Endothelial cell of umbilical vein (primary cell): ENCODE results near the gene SPP2.

Source experiments
- CTCF ChIP-seq, 2 donors: IDR thresholded peaks; 1 replicate in 1 of 2; 2 replicates in 1 of 2; pipeline ENCODE4 v1.5.1; 2011; ENCODE audit warnings: low read length in 2 of 2, mild to moderate bottlenecking in 2 of 2, moderate library complexity in 2 of 2, control low read depth in 1 of 2, inconsistent platforms in 1 of 2, low read depth in 1 of 2; ENCODE audit not compliant: insufficient read depth in 1 of 2; ENCODE audit errors: extremely low read depth in 1 of 2
- POLR2A ChIP-seq: IDR thresholded peaks from 2 replicates; pipeline ENCODE4 v1.6.1; 2012; ENCODE audit warnings: low read depth, mild to moderate bottlenecking, control low read depth, low read length

DNA sequence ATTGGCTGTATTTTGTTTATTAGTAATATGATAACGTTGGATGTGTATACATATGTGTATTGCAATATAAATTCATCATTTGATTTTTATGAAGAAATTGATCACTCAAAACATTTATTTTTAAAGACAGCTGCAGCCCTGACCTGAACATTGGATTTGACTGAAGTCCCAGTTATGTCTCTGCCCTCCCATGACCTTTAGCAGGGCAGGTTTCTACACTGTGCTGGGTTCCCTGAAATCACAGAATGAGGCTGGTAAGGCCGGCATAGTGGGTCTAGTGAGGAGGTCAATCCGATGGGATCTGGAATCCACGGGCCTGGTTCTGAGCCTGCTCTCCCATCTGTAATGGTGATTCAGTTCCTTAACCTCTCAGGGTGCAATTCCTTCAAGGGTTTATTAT lies 22.0 kb downstream of the SPP2 start:
- TF ChIP-seq CTCF (IDR thresholded peaks at IDR 0.05; ENCODE audit: extremely low read depth in 1 of 2, insufficient read depth in 1 of 2, low read depth in 1 of 2, low read length in 2 of 2): no peak
- no peak for TF ChIP-seq POLR2A
